CD4-positive, CD25-positive, alpha-beta regulatory T cell (primary cell): ENCODE data around the gene TRIM10. TPM values are rescaled to one million over a fixed set of nuclear protein-coding genes. Genes with fewer than 3 reads are reported as not detected.

Experiments used
- ATAC-seq, 2 donors: fragments of 150-1000 bp; cut with Tn5 transposase; one replicate each; pipeline ENCODE4 v1.10.0; 2021; ENCODE audit warnings: low read depth in 2 of 2, moderate number of reproducible peaks in 2 of 2, moderate library complexity in 1 of 2
- DNase-seq, 3 donors: peaks; one replicate each; pipeline versions ENCODE4 v3.0.0 to v3.0.0-alpha.2; 2012 to 2022; ENCODE audit warnings: mixed read lengths in 1 of 3
- H3K27ac ChIP-seq: one replicate; pipeline ENCODE4 v1.7.0; 2013; ENCODE audit warnings: mild to moderate bottlenecking, low read length; ENCODE audit not compliant: insufficient read depth, poor library complexity, severe bottlenecking
- H3K27me3 ChIP-seq: one replicate; pipeline ENCODE4 v1.7.0; 2013; ENCODE audit warnings: low read length; ENCODE audit not compliant: control insufficient read depth, insufficient read depth
- H3K36me3 ChIP-seq: one replicate; pipeline ENCODE4 v1.7.0; 2013; ENCODE audit warnings: mild to moderate bottlenecking, low read length, moderate library complexity; ENCODE audit not compliant: control insufficient read depth, insufficient read depth
- H3K4me1 ChIP-seq: 2 replicates; pipeline ENCODE4 v1.7.0; 2013; ENCODE audit warnings: mild to moderate bottlenecking, low read length; ENCODE audit not compliant: insufficient read depth, control insufficient read depth, poor library complexity, severe bottlenecking
- H3K4me3 ChIP-seq: one replicate; pipeline ENCODE4 v1.7.0; 2013; ENCODE audit warnings: low read depth, mild to moderate bottlenecking, low read length, moderate library complexity
- H3K9me3 ChIP-seq, 2 experiments: 1 replicate in 1 of 2; 2 replicates in 1 of 2; pipeline ENCODE4 v1.7.0; 2013; ENCODE audit warnings: low read length in 2 of 2, mild to moderate bottlenecking in 1 of 2, moderate library complexity in 1 of 2; ENCODE audit not compliant: control insufficient read depth in 2 of 2
- H3K27ac Mint-ChIP-seq, 3 donors: one replicate each; pipeline ENCODE4 v1.8.0; 2020 to 2022; ENCODE audit warnings: mild to moderate bottlenecking in 3 of 3, mixed read lengths in 3 of 3, moderate library complexity in 2 of 3
- H3K27me3 Mint-ChIP-seq: one replicate; pipeline ENCODE4 v1.8.0; 2022; ENCODE audit warnings: mild to moderate bottlenecking, mixed read lengths
- H3K36me3 Mint-ChIP-seq: one replicate; pipeline ENCODE4 v1.8.0; 2020; ENCODE audit warnings: mixed read lengths
- H3K4me1 Mint-ChIP-seq, 4 donors: one replicate each; pipeline ENCODE4 v1.8.0; 2020 to 2022; ENCODE audit warnings: mixed read lengths in 4 of 4, mild to moderate bottlenecking in 1 of 4
- H3K4me3 Mint-ChIP-seq, 4 donors: one replicate each; pipeline ENCODE4 v1.8.0; 2020 to 2022; ENCODE audit warnings: mild to moderate bottlenecking in 4 of 4, mixed read lengths in 4 of 4, moderate library complexity in 3 of 4
- H3K9me3 Mint-ChIP-seq, 7 donors: one replicate each; pipeline ENCODE4 v1.8.0; 2020 to 2022; ENCODE audit warnings: mixed read lengths in 7 of 7, mild to moderate bottlenecking in 3 of 7, moderate library complexity in 2 of 7
- polyA plus RNA-seq, 4 donors: library from polyadenylated mRNA; unstranded; fragments of 300-500 nt; fragmentation: Illumina TruSeq; gene quantifications; one replicate each; pipeline ENCODE4 v1.2.3, GENCODE V29; 2021
- total RNA-seq: library from RNA; stranded (reverse); gene quantifications from one replicate; pipeline ENCODE4 v1.2.3, GENCODE V29; 2022

TRIM10 gene
- total and polyA plus RNA-seq, 5 donors from 2014 or later, result not detected

- H3K4me1 ChIP-seq, result no peaks in the 10 kb centered on the region
- DNase-seq (no peak), ATAC-seq (no peak)
- H3K36me3 ChIP-seq, result no peaks in the 10 kb centered on the region
- no peaks in the 10 kb centered on the region for H3K36me3 Mint-ChIP-seq
- peaks cover 34% of the 10 kb centered on the region for H3K27me3 ChIP-seq
- peaks cover 70% of the 10 kb centered on the region for H3K27me3 Mint-ChIP-seq
- H3K4me3 Mint-ChIP-seq, result no peak overlapping the region
- H3K9me3 ChIP-seq, result no peaks in the 10 kb centered on the region
- no peak overlapping the region for H3K4me3 ChIP-seq
- H3K27ac Mint-ChIP-seq, result no peak overlapping the region
- no peaks in the 10 kb centered on the region for H3K9me3 Mint-ChIP-seq
- H3K27ac ChIP-seq, result no peak overlapping the region
- H3K4me1 Mint-ChIP-seq, result peaks cover 0 to 9% (median 0%) of the 10 kb centered on the region in 4 donors
These were observed 48.5 kb downstream of the TRIM10 start for GRCh38 chr6:30112402-30112994.

- Histone ChIP-seq H3K27ac (no peak overlapping the region), H3K27me3 (peaks cover 34% of the 10 kb centered on the region), H3K4me3 (no peak overlapping the region), H3K36me3 (no peaks in the 10 kb centered on the region), H3K9me3 (no peaks in the 10 kb centered on the region), H3K4me1 (no peaks in the 10 kb centered on the region)
- no peak for DNase-seq
- no peak for ATAC-seq
- Mint-ChIP-seq H3K4me3 (no peak overlapping the region), H3K9me3 (no peaks in the 10 kb centered on the region), H3K4me1 (peaks cover 0 to 9% (median 0%) of the 10 kb centered on the region in 4 donors), H3K36me3 (no peaks in the 10 kb centered on the region), H3K27ac (no peak overlapping the region), H3K27me3 (peaks cover 81% of the 10 kb centered on the region)
These were observed 49.6 kb downstream of the TRIM10 start for GRCh38 chr6:30111266-30111856.

GRCh38 chr6:30104661-30105060 is 56.4 kb downstream of the TRIM10 start:
- H3K36me3 Mint-ChIP-seq, result no peaks in the 10 kb centered on the region
- H3K27me3 ChIP-seq, result peaks cover 33% of the 10 kb centered on the region
- peaks cover 80% of the 10 kb centered on the region for H3K27me3 Mint-ChIP-seq
- H3K9me3 ChIP-seq, result no peaks in the 10 kb centered on the region
- peaks cover 37% of the 10 kb centered on the region for H3K4me1 ChIP-seq
- H3K9me3 Mint-ChIP-seq, result peaks cover 0 to 1% (median 0%) of the 10 kb centered on the region in 7 donors
- H3K27ac ChIP-seq, result no peak overlapping the region
- H3K4me3 ChIP-seq, result no peak overlapping the region
- no peak for DNase-seq
- peak overlapping the region in 1 of 4 donors; percentile 32 for H3K4me3 Mint-ChIP-seq
- no peaks in the 10 kb centered on the region for H3K36me3 ChIP-seq
- ATAC-seq, result no peak
- peaks cover 12 to 37% (median 27%) of the 10 kb centered on the region in 4 donors for H3K4me1 Mint-ChIP-seq
- no peak overlapping the region for H3K27ac Mint-ChIP-seq

GRCh38 chr6:30103872-30104179 is 57.2 kb downstream of the TRIM10 start:
- Histone ChIP-seq H3K27me3 (peaks cover 35% of the 10 kb centered on the region), H3K36me3 (no peaks in the 10 kb centered on the region), H3K4me3 (peak overlapping the region; percentile 67), H3K27ac (no peak overlapping the region), H3K9me3 (no peaks in the 10 kb centered on the region), H3K4me1 (peaks cover 37% of the 10 kb centered on the region)
- ATAC-seq, result no peak
- peak overlapping the region; percentile 71 to 94 (median 90) for H3K4me3 Mint-ChIP-seq
- H3K27ac Mint-ChIP-seq, result peak overlapping the region in 1 of 3 donors; percentile 62
- peaks cover 0 to 1% (median 0%) of the 10 kb centered on the region in 7 donors for H3K9me3 Mint-ChIP-seq
- peaks cover 14 to 41% (median 29%) of the 10 kb centered on the region in 4 donors for H3K4me1 Mint-ChIP-seq
- no peaks in the 10 kb centered on the region for H3K36me3 Mint-ChIP-seq
- peaks cover 84% of the 10 kb centered on the region for H3K27me3 Mint-ChIP-seq
- DNase-seq, result no peak

GRCh38 chr6:30102970-30103871 is 57.8 kb downstream of the TRIM10 start:
- Mint-ChIP-seq H3K27me3 (peaks cover 84% of the 10 kb centered on the region), H3K4me3 (peak overlapping the region; percentile 71 to 94 (median 90)), H3K9me3 (peaks cover 0 to 1% (median 0%) of the 10 kb centered on the region in 7 donors), H3K27ac (peak overlapping the region; percentile 18 to 90 (median 62)), H3K36me3 (no peaks in the 10 kb centered on the region), H3K4me1 (peaks cover 14 to 46% (median 29%) of the 10 kb centered on the region in 4 donors)
- peaks cover 38% of the 10 kb centered on the region for H3K27me3 ChIP-seq
- ATAC-seq, result peak; percentile 84 to 86
- DNase-seq, result peak; percentile 70 to 91 (median 84)
- peak overlapping the region; percentile 53 for H3K27ac ChIP-seq
- peak overlapping the region; percentile 67 for H3K4me3 ChIP-seq
- no peaks in the 10 kb centered on the region for H3K9me3 ChIP-seq
- H3K4me1 ChIP-seq, result peaks cover 37% of the 10 kb centered on the region
- no peaks in the 10 kb centered on the region for H3K36me3 ChIP-seq

- no peaks in the 10 kb centered on the region for H3K9me3 ChIP-seq
- ATAC-seq, result peak; percentile 19 to 28
- peaks cover 37% of the 10 kb centered on the region for H3K4me1 ChIP-seq
- Mint-ChIP-seq H3K4me1 (peaks cover 14 to 53% (median 32%) of the 10 kb centered on the region in 4 donors), H3K9me3 (peaks cover 0 to 1% (median 0%) of the 10 kb centered on the region in 7 donors), H3K36me3 (no peaks in the 10 kb centered on the region), H3K27me3 (peaks cover 84% of the 10 kb centered on the region), H3K27ac (peak overlapping the region; percentile 18 to 90 (median 78)), H3K4me3 (peak overlapping the region; percentile 71 to 94 (median 90))
- H3K4me3 ChIP-seq, result peak overlapping the region; percentile 67
- H3K27ac ChIP-seq, result peak overlapping the region; percentile 53
- peaks cover 42% of the 10 kb centered on the region for H3K27me3 ChIP-seq
- no peaks in the 10 kb centered on the region for H3K36me3 ChIP-seq
- DNase-seq, result no peak
These were observed 58.5 kb downstream of the TRIM10 start for GRCh38 chr6:30102414-30102969.
